GM21786 (cell line): ENCODE data around the gene HMOX1.
A peak's percentile ranks its signal among the peaks of the same experiment; 100 is the strongest.
"Not testable (repeated sequence)": the region's sequence is repeated elsewhere in the genome, so short reads cannot be mapped to it uniquely, and the experiment has no call there.

Source experiments
- ATAC-seq: cut with Tn5 transposase; IDR thresholded peaks from one replicate; pipeline ENCODE4 v1.9.1; 2021; ENCODE audit not compliant: unreplicated experiment

The HMOX1 gene

GRCh38 chr22:35378621-35379020 is 2.3 kb upstream of the HMOX1 start:
- ATAC-seq = no peak

- ATAC-seq = no peak
These were observed 1.5 kb upstream of the HMOX1 start for GRCh38 chr22:35379146-35379993.

- no peak for ATAC-seq
These were observed 883 bp upstream of the HMOX1 start for GRCh38 chr22:35380013-35380412.

GRCh38 chr22:35381424-35382009 is 621 bp downstream of the HMOX1 start:
- no peak for ATAC-seq

- no peak for ATAC-seq
These were observed 2.8 kb downstream of the HMOX1 start for GRCh38 chr22:35383679-35384071.

- no peak for ATAC-seq
These were observed 3.6 kb downstream of the HMOX1 start for GRCh38 chr22:35384527-35384926.

GRCh38 chr22:35384975-35385588 is 4.2 kb downstream of the HMOX1 start:
- no peak for ATAC-seq

GRCh38 chr22:35386670-35387288 is 5.9 kb downstream of the HMOX1 start:
- no peak for ATAC-seq

GRCh38 chr22:35390933-35391332 is 10.0 kb downstream of the HMOX1 start:
- no peak for ATAC-seq

GRCh38 chr22:35392357-35392756 is 11.5 kb downstream of the HMOX1 start:
- peak; percentile 61 for ATAC-seq

- ATAC-seq = no peak
These were observed 12.5 kb downstream of the HMOX1 start for GRCh38 chr22:35393116-35394010.

- ATAC-seq = no peak
These were observed 13.1 kb downstream of the HMOX1 start for GRCh38 chr22:35394011-35394312.

GRCh38 chr22:35394810-35395563 is 14.1 kb downstream of the HMOX1 start:
- no peak for ATAC-seq

GRCh38 chr22:35396622-35397021 is 15.7 kb downstream of the HMOX1 start:
- not testable (repeated sequence) for ATAC-seq

GRCh38 chr22:35397095-35397904 is 16.4 kb downstream of the HMOX1 start:
- ATAC-seq = no peak

- ATAC-seq = no peak
These were observed 17.7 kb downstream of the HMOX1 start for GRCh38 chr22:35398591-35398973.

GRCh38 chr22:35399114-35399677 is 18.3 kb downstream of the HMOX1 start:
- no peak for ATAC-seq

- peak; percentile 94 for ATAC-seq
These were observed 19.0 kb downstream of the HMOX1 start, which contains the start of gene MCM5 for GRCh38 chr22:35399678-35400500. MCM5 (plus strand) TSS chr22:35400140; CDS start chr22:35400439, 299 bp downstream.
